NAMALWA (cell line): ENCODE measurements around the gene ANAPC7.
"Not testable (repeated sequence)": the region's sequence is repeated elsewhere in the genome, so short reads cannot be mapped to it uniquely, and the experiment has no call there.

Source experiments
- DNase-seq: peaks from one replicate; pipeline ENCODE4 v3.0.0-alpha.2; 2015; ENCODE audit warnings: low spot score

ANAPC7 gene

GRCh38 chr12:110348431-110349059 is 55.0 kb downstream of the ANAPC7 start:
- no peak for DNase-seq

DNA sequence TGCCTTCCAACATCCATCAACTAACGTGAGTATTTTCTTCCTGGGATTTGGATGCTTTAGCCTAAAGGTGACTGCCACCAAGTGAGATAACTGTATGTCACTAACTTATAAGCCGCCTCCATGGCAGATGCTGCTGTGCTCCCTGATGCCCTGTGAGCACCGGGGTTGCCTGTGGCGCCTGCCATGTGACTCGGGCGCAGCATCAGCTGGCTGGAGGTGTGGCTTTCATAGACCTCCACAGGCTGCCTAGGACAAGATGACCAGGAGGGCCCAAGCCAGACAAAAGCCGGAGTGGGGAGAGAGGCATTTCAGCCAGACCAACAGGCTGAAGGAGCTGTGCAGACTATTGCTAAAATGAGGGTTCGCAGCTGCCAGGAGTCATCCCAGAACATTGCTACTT is 55.7 kb downstream of the ANAPC7 start:
- no peak for DNase-seq

- DNase-seq, result no peak
These were observed 57.5 kb downstream of the ANAPC7 start for GRCh38 chr12:110345963-110346362.

GRCh38 chr12:110345176-110345661 is 58.3 kb downstream of the ANAPC7 start:
- no peak for DNase-seq

DNA sequence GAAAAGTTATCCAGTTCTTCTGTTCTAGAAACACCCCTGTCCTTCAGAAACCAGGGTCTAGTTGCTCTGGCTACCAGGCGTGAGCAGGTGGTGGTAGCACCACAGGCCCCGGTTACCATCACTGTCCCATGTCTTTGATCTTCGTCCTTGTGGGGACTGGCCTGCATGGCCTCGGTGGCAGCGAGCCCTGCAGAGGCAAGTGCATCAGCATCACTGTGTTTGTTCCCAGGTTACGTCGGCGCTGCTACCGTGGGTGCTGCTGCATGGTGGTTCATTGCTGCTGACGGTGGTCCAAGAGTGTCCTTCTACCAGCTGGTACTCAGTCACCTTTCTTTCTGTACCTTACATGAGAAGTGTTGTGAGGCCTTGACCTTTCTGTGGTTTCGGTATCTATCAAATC is 58.9 kb downstream of the ANAPC7 start:
- no peak for DNase-seq

DNA sequence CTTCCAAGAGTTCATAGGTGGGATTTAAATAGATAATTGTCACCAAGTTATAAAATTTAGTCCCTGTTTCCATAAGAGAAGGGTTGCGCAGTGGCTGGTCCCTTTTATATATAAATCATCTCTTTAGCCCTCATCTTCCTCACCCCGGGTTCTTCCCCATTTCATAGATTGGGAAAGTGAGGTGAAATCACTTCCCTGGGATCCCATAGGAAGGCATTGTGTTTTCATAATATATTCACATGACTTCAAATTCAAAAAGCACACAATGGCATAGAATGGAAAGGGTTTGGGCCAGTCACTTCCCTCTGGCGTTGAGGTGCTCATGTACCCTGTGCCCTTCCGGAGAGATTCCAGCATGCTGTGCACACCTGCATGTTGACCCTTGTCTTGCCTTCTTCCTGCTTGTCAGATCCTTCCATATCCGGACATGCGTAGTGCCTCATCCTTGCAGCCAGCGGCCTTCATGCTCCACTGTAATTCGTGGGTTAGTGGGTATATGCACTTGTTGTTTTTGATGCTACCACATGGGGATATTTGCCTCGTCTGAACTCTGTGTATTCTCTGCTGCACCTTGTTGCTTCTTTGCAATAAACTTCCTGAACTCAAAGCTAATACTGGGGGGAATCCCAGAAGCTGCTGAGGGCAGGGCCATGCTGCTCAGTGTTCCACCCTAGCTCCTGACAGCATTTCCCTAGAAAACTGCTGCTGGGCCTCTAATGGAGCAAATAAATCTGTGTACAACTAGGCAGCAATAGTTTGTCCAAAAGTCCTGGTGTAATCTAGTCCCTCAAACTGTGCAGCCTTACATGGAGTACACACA is 59.6 kb downstream of the ANAPC7 start:
- no peak for DNase-seq

DNA sequence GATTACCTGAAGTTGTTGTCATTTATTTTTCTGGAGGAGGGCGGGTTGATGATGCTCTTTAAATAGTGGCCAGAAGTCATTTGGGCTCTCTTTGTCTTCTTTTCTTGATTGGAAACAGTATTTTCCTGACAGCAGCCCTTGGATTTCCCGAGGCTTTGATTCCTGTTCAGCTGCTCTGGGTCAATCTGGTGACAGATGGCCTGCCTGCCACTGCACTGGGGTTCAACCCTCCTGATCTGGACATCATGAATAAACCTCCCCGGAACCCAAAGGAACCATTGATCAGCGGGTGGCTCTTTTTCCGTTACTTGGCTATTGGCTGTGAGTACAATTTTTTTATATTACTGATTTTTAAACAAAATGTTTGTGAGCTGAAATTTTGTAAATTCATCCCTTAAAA is 60.4 kb downstream of the ANAPC7 start:
- DNase-seq, result no peak

- no peak for DNase-seq
These were observed 61.4 kb downstream of the ANAPC7 start for GRCh38 chr12:110342157-110342556.

DNA sequence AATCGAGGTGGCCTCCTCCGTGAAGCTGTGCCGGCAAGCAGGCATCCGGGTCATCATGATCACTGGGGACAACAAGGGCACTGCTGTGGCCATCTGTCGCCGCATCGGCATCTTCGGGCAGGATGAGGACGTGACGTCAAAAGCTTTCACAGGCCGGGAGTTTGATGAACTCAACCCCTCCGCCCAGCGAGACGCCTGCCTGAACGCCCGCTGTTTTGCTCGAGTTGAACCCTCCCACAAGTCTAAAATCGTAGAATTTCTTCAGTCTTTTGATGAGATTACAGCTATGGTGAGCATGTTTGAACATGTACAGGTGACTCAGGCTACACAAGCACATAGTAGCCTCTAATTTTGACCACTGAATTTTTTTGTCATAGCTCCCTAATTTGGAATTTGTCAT is 62.8 kb downstream of the ANAPC7 start:
- no peak for DNase-seq

GRCh38 chr12:110340261-110340660 is 63.2 kb downstream of the ANAPC7 start:
- not testable (repeated sequence) for DNase-seq

DNA sequence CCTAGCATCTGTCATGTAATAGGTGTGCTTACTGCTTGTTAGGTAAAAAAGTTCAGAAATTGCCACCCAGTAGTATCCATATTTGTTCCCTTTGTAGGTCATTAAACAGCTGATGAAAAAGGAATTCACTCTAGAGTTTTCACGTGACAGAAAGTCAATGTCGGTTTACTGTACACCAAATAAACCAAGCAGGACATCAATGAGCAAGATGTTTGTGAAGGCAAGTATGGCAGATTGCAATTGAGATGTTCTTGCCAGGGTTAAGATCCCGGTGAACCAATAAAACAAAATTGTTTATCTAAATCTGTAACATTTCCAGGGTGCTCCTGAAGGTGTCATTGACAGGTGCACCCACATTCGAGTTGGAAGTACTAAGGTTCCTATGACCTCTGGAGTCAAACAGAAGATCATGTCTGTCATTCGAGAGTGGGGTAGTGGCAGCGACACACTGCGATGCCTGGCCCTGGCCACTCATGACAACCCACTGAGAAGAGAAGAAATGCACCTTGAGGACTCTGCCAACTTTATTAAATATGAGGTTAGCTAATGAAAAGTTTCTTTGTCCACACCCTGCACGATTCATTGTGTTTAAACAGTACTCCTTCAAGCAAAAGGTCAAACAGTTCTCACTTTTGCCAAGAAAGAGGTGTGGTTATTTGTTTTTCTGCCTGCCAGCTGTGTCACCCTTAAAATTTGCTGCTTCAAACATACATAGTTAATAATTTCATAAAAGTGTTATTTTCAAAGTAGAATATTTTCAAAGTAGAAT is 64.1 kb downstream of the ANAPC7 start:
- no peak for DNase-seq

GRCh38 chr12:110338754-110339153 is 64.8 kb downstream of the ANAPC7 start:
- DNase-seq, result peak; percentile 84

GRCh38 chr12:110337912-110338710 is 65.4 kb downstream of the ANAPC7 start:
- DNase-seq, result no peak

GRCh38 chr12:110335481-110336045 is 67.9 kb downstream of the ANAPC7 start:
- DNase-seq, result no peak

GRCh38 chr12:110333201-110333600 is 70.3 kb downstream of the ANAPC7 start:
- DNase-seq, result no peak

DNA sequence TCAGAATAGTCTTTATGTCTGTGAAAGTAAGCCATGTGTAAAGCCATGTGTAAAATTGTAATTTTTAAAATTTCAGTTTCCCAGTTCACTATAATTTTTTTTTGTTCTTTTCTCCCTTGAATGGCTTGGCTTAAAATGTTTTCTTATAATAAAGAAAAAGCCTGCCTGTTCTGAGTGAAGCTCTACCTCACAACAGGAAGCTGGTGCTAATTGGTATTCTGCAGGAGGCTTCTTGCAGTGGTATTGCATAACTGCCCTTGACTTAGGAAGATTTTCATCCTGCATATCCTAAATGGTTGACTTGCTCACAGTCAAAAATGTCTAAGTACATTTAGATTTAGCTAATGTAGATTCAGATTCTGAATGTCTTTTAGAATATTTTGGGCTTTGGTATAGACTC is 73.0 kb downstream of the ANAPC7 start:
- DNase-seq, result no peak

DNA sequence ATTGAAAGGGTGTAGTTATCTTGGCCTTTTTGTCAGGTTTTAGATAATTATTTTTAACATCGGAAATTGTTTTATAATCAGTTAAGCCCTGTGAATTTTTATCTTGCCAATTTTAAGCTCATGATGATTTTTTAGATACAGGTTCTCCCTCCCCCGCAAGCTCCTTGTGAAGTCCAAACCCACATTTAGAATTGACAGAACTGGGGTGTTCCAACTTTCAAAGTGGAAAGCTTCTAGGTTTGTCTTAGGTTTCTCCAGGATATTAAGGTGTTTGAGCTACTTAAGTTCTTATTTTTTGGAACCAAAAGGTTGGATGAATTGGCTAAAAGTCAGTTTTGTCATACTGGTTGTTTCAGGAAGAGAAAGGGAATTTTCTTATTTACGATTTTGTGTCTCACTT is 73.4 kb downstream of the ANAPC7 start:
- no peak for DNase-seq

DNA sequence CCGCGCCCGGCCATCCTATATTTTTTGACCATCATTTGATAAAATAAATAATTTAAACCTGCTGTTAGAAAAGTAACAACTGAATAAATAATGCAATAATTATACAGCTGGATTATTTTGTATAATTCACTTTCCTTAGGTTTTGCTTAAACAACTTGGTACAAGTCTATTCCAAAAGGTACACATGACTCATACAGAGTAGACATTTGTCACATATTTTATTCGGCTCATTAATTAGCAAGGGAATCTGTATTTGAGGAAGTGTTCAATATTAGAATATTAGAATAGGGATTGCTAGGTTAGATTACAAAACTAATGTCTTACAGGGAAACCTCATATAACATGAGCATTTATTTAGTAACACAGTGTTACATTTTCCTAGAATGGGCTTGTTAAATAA is 73.8 kb downstream of the ANAPC7 start:
- no peak for DNase-seq
